HG03064 (cell line): ENCODE measurements around the gene STIM1.
"Not testable (repeated sequence)": the region's sequence is repeated elsewhere in the genome, so short reads cannot be mapped to it uniquely, and the experiment has no call there.

Experiments used
- ATAC-seq: cut with Tn5 transposase; IDR thresholded peaks from one replicate; pipeline ENCODE4 v1.9.1; 2021; ENCODE audit warnings: low read depth; ENCODE audit not compliant: unreplicated experiment

The STIM1 gene

DNA sequence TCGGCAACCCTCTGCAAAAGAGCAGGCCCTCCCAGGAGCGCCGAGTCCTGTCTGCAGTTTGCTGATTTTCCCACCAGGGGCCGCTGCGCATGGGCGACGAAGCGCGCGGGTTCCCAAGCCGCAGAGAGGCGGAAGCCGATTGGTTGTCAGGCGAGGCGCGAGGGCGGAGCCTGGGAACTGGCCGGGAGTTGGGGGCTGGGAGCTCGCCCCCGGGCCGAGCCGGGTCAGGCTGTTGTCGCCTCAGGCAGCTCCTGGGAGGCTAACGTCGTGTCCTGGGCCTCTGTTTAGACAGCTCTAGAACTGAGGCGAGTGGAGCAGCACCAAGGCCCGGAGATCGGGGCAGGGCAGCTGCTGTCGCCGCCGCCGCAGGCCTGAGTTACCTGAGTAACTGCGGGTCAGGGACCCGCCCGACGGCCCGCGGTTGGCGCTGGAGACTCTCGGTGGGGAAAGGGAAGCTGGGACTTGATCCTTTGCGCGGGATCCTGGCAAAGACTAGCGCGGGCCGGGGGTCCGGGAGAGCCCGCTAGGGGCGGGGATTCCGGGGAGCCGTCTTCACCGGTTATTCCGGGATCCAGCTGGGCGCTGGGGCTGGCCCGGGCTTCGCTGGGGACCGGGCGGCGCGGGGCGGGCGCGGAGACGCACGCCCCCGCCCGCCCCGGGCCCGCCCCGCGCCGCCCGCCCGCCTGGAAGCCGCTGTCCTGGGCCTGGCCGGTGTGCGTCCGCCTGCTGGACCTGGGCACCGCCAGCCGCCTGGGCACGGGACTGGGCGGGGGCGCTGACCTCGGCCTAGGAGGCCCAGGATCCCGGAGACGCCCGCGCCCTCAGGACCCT lies at the start of gene STIM1:
Gene STIM1 (plus strand): TSS at position 688 of the 831 bp plus-strand sequence. CDS start 607 bp downstream, outside the sequence.
- peak; percentile 55 for ATAC-seq

- ATAC-seq = peak; percentile 68
These were observed 47.3 kb upstream of the STIM1 start, which contains the start of gene PGAP2 for GRCh38 chr11:3807909-3808860. PGAP2 (plus strand) TSS chr11:3808560; CDS start chr11:3811260, 2,700 bp downstream.

- no peak for ATAC-seq
These were observed 46.4 kb upstream of the STIM1 start for GRCh38 chr11:3808861-3809623.

GRCh38 chr11:3809624-3809928 lies 45.9 kb upstream of the STIM1 start:
- ATAC-seq = no peak

DNA sequence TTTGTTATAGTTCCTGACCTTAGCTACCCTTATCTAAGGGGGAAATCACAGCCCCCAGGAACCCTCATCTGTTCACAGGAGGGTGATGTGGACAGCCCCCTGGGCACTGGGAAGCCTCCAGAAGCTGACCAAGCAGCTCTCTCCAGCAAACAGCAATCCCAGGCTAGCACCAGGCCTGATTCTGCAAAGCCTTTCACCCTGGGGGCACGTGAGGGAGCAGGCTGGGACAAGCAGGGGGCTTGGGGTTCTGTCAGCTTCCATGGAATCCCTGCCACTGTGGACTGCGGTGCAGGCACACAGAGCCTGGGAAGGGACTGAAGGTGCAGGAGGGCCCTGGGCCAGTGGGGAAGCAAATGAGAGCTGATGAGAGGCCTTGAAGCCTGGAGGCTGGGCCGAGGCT lies 45.0 kb upstream of the STIM1 start:
- ATAC-seq = no peak

DNA sequence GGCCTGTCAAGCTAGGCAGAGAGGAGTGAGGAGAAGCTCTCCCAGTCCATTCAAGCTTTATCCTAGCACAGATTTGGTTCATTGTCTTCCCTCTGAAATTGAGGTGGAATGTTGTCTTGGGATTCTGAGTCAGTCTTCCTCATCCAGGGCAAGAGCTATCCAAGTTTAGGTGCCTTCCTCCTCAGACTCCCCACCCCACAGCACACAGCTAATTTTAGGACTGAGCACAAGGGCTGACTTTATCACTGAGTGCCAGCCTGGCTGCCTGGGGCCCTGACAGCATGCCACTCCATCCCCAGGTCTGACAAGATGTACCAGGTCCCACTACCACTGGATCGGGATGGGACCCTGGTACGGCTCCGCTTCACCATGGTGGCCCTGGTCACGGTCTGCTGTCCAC lies 44.5 kb upstream of the STIM1 start:
- ATAC-seq = no peak

DNA sequence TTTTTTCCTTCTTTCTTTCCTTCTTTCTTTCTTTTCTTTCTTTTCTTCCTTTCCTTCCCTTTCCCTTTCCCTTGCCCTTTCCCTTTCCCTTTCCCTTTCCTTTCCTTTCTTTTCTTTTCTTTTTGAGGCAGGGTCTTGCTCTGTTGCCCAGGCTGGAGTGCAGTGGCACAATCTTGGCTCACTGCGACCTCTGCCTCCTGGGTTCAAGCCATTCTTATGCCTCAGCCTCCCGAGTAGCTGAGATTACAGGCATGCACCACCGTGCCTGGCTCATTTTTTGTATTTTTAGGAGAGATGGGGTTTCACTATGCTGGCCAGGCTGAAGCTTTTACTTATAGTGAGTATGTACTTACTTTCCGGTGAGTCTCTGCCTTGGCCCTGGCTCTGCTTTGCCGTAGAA lies 40.6 kb upstream of the STIM1 start:
- ATAC-seq = not testable (repeated sequence)

DNA sequence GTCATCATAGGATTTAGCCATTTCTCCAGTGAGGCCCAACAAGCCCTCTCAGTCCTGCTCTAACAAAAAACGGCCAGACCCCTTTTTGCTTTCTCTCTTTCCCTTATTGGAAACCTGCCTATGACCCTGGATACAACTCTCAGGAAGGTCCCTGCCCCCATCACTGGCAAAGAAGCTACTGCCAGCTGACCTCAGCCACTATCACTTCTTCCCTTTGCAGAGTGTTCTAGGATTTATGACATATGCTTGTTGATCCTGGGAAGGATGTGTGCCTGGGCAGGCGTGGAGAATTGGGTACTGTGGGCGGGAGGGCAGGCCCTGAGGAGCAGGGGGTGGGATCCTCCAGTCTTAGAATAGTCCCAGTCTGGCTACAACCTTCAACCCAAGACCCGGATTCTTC lies 39.6 kb upstream of the STIM1 start:
- ATAC-seq = no peak

GRCh38 chr11:3816673-3817072 lies 38.8 kb upstream of the STIM1 start:
- ATAC-seq = no peak

GRCh38 chr11:3817181-3817800 lies 38.2 kb upstream of the STIM1 start:
- ATAC-seq = no peak

DNA sequence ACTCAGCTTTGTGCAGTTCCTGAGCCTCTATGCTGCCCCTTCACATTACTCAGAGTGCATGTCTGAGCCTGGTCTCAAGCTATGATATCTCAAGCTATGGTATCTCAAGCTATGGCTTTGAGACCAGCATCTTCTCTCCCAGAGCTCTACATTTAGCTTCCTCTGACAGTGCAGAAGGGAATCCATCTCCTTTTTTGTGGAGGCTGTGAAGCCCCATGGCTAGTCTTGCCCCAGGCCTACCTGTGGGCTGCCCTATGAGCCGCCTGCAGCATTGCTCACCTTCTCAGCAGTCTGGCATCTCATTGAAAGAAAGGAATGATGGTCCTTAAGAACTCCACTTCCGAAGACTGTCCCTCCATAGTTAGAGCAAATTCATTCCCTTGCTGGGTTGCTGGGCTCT lies 34.5 kb upstream of the STIM1 start:
- no peak for ATAC-seq

DNA sequence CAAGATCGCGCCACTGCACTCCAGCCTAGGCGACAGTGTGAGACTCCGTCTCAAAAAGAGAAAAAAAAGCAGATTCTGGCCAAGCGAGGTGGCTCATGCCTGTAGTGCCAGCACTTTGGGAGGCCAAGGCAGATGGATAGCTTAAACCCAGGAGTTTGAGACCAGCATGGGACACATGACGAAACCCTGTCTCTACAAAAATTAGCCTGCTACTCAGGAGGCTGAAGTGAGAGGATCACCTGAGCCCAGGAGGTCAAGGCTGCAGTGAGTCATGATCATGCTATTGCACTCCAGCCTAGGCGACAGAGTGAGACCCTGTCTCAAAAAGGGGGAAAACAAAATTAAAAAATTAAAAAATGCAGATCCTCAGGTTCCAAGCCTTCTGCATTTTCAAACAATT lies 33.2 kb upstream of the STIM1 start:
- ATAC-seq = no peak

DNA sequence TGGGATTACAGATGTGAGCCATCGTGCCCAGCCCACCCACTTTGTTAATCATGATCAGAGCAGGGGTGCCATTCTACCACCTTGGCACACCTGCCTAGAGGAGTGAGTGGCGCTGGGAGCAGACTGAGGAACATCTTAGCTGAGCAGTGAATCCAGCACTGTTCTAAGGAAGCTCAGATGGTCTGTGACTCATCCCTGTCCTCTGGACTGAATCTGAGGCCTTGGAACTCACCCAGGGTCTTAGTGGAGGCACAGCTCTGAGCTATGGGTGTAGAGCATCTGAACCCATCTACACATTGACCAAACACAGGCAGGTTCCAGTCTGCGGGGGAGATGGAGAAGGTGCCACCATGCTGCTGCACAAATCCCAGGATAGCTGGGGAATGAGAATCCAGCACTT lies 32.2 kb upstream of the STIM1 start:
- ATAC-seq = no peak

- no peak for ATAC-seq
These were observed 31.5 kb upstream of the STIM1 start for GRCh38 chr11:3823762-3824506.

- ATAC-seq = peak; percentile 62
These were observed 30.6 kb upstream of the STIM1 start for GRCh38 chr11:3824714-3825472.

DNA sequence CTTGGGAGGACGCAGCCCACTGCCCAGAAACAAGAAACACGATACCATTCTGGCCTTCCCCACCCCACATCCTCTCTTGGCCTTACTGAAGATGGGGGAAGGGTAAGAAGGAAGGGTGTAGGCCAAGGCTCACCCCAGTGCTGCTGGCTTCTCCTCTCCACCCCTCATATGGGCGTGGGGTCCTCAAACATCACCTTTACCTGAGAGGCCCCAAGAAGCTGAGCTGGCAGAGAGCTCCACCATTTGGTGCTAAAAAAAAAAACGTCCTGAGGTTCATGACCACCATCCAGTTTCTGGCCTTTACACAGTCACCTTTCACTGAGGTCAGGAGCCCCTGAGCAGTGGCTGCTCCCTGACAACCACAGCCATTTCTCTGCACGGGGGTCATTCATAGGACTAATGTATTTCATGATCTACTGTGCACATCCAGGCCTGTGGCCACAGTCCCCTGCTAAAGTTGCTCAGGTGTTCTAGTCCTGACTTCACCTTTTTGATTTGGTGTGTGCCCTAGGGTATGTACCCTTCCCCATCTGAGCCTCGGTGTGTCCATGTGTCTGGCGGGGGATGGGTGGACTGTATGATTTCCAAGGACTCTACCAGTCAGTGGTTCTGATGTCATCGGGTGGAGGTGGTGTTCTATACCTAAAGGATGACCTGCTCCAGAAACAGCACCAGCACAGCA lies 29.9 kb upstream of the STIM1 start:
- no peak for ATAC-seq

DNA sequence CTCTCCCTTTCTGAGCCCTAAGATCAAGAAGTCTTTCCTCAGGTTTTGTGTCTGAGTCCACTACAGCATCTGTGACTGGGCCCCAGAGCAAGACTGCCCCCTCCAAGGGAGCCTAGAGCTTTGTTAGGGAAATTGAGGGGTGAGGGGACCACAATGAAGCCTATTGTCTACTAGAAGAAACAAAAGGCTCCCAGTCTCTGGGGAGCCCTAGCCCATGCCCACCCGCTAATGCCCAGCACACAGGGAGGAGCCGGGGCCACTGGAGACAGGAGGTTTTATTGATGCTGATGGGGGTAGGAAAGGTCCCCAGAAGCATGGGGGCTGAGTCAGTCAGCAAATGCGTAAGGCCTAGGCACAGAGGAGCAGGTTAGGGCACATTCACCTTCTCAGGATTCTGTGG lies 28.7 kb upstream of the STIM1 start:
- no peak for ATAC-seq

GRCh38 chr11:3827434-3828186 lies 27.9 kb upstream of the STIM1 start:
- no peak for ATAC-seq
